ENCODE data around the gene LTB. TPM values are rescaled to one million over a fixed set of nuclear protein-coding genes. Genes with fewer than 3 reads are reported as not detected.

Gene LTB
- total RNA-seq, 4 donors from 2014 or later, result 14.9 TPM; not detected in 3

- H3K4me3 ChIP-seq, result peak within 1 kb of the TSS in 2 of 4 donors; percentile 7 to 15
- TF ChIP-seq POLR2A (IDR thresholded peaks at IDR 0.05) (no peak), CTCF (IDR thresholded peaks at IDR 0.05) (no peak)
- H3K9me3 ChIP-seq, result no peaks in the 10 kb centered on the region
- no peak for DNase-seq
- no peaks in the 10 kb centered on the region for H3K36me3 ChIP-seq
- no peaks in the 10 kb centered on the region for H3K27me3 ChIP-seq
- peaks cover 0 to 14% (median 8%) of the 10 kb centered on the region in 4 donors for H3K4me1 ChIP-seq
- peak within 1 kb of the TSS; percentile 17 to 70 (median 46) for H3K27ac ChIP-seq
These were observed 32.7 kb upstream of the LTB start, which contains the start of gene AIF1 for GRCh38 chr6:31614684-31615578. AIF1 (plus strand) TSS chr6:31615234; CDS start chr6:31615330, 96 bp downstream.

- TF ChIP-seq CTCF (IDR thresholded peaks at IDR 0.05) (no peak), POLR2A (IDR thresholded peaks at IDR 0.05) (no peak)
- no peak for DNase-seq
- Histone ChIP-seq H3K27ac (peak overlapping the region; percentile 17 to 70 (median 46)), H3K4me1 (peaks cover 0 to 14% (median 8%) of the 10 kb centered on the region in 4 donors), H3K9me3 (no peaks in the 10 kb centered on the region), H3K4me3 (no peak overlapping the region), H3K36me3 (no peaks in the 10 kb centered on the region), H3K27me3 (no peaks in the 10 kb centered on the region)
These were observed 31.9 kb upstream of the LTB start for GRCh38 chr6:31614075-31614619.

GRCh38 chr6:31610968-31611367, 28.7 kb upstream of the LTB start:
- no peaks in the 10 kb centered on the region for H3K27me3 ChIP-seq
- H3K4me1 ChIP-seq, result peaks cover 0 to 14% (median 7%) of the 10 kb centered on the region in 4 donors
- no peaks in the 10 kb centered on the region for H3K9me3 ChIP-seq
- TF ChIP-seq POLR2A (IDR thresholded peaks at IDR 0.05) (no peak), CTCF (IDR thresholded peaks at IDR 0.05) (no peak)
- H3K4me3 ChIP-seq, result no peak overlapping the region
- DNase-seq, result no peak
- no peaks in the 10 kb centered on the region for H3K36me3 ChIP-seq
- no peak overlapping the region for H3K27ac ChIP-seq

- H3K27ac ChIP-seq, result no peak overlapping the region
- H3K9me3 ChIP-seq, result no peaks in the 10 kb centered on the region
- DNase-seq, result no peak
- H3K4me1 ChIP-seq, result peaks cover 0 to 8% (median 0%) of the 10 kb centered on the region in 4 donors
- no peaks in the 10 kb centered on the region for H3K27me3 ChIP-seq
- H3K36me3 ChIP-seq, result no peaks in the 10 kb centered on the region
- TF ChIP-seq CTCF (IDR thresholded peaks at IDR 0.05) (no peak), POLR2A (IDR thresholded peaks at IDR 0.05) (no peak)
- H3K4me3 ChIP-seq, result no peak overlapping the region
These were observed 27.5 kb upstream of the LTB start for GRCh38 chr6:31609519-31610406.

- no peaks in the 10 kb centered on the region for H3K9me3 ChIP-seq
- TF ChIP-seq POLR2A (IDR thresholded peaks at IDR 0.05) (no peak), CTCF (IDR thresholded peaks at IDR 0.05) (no peak)
- H3K27me3 ChIP-seq, result no peaks in the 10 kb centered on the region
These were observed 25.1 kb upstream of the LTB start for GRCh38 chr6:31607317-31607716.

More at GRCh38 chr6:31607317-31607716, 25.1 kb upstream of the LTB start:
- Histone ChIP-seq H3K4me1 (no peaks in the 10 kb centered on the region), H3K27ac (no peak overlapping the region), H3K36me3 (no peaks in the 10 kb centered on the region), H3K4me3 (no peak overlapping the region)
- DNase-seq, result no peak
